HG03135 (cell line): ENCODE data around the gene BLM.

Source experiments
- ATAC-seq: cut with Tn5 transposase; IDR thresholded peaks from one replicate; pipeline ENCODE4 v1.9.1; 2021; ENCODE audit warnings: mild to moderate bottlenecking, moderate library complexity; ENCODE audit not compliant: unreplicated experiment

The BLM gene

GRCh38 chr15:90780916-90781315 is 63.8 kb downstream of the BLM start:
- no peak for ATAC-seq

GRCh38 chr15:90782442-90782841 is 65.3 kb downstream of the BLM start:
- no peak for ATAC-seq

GRCh38 chr15:90787881-90788280 is 70.7 kb downstream of the BLM start:
- ATAC-seq = no peak

GRCh38 chr15:90789462-90789861 is 72.3 kb downstream of the BLM start:
- no peak for ATAC-seq

- no peak for ATAC-seq
Observed at GRCh38 chr15:90790057-90790456, 72.9 kb downstream of the BLM start.

GRCh38 chr15:90790561-90790960 is 73.4 kb downstream of the BLM start:
- ATAC-seq = no peak

GRCh38 chr15:90794538-90794937 is 77.4 kb downstream of the BLM start:
- no peak for ATAC-seq

GRCh38 chr15:90799639-90800170 is 82.6 kb downstream of the BLM start:
- ATAC-seq = no peak

- ATAC-seq = no peak
Observed at GRCh38 chr15:90801803-90802202, 84.7 kb downstream of the BLM start.

GRCh38 chr15:90807074-90807785 is 90.1 kb downstream of the BLM start:
- no peak for ATAC-seq

- ATAC-seq = no peak
Observed at GRCh38 chr15:90807786-90808086, 90.6 kb downstream of the BLM start.

- ATAC-seq = no peak
Observed at GRCh38 chr15:90808517-90809235, 91.5 kb downstream of the BLM start.

- no peak for ATAC-seq
Observed at GRCh38 chr15:90809536-90809935, 92.4 kb downstream of the BLM start.

- no peak for ATAC-seq
Observed at GRCh38 chr15:90810354-90810753, 93.2 kb downstream of the BLM start.

GRCh38 chr15:90812171-90812957 is 95.2 kb downstream of the BLM start:
- ATAC-seq = no peak

- ATAC-seq = no peak
Observed at GRCh38 chr15:90812958-90813265, 95.8 kb downstream of the BLM start.

GRCh38 chr15:90813796-90814190 is 96.6 kb downstream of the BLM start:
- ATAC-seq = no peak

- no peak for ATAC-seq
Observed at GRCh38 chr15:90814191-90814821, 97.2 kb downstream of the BLM start.

GRCh38 chr15:90816401-90817116 is 99.4 kb downstream of the BLM start:
- ATAC-seq = no peak

GRCh38 chr15:90817117-90818057 is 100.2 kb downstream of the BLM start:
- ATAC-seq = no peak
